ENCODE measurements around the gene LTF. TPM values are rescaled to one million over a fixed set of nuclear protein-coding genes. Genes with fewer than 3 reads are reported as not detected.

Gene LTF
- total and polyA plus RNA-seq, 2 of the 13 experiments (the other 11 are each of a cell fraction or from before 2014, with no cell fraction given): not detected

- H3K9me3 ChIP-seq (ENCODE audit: low read length): no peaks in the 10 kb centered on the region
- no peaks in the 10 kb centered on the region for H3K79me2 ChIP-seq (ENCODE audit: insufficient read depth, low read length)
- peaks cover 1 to 9% of the 10 kb centered on the region in 2 experiments; a peak in 2 of 5 replicates for H3K27me3 ChIP-seq (ENCODE audit: control insufficient read depth in 1 of 2, insufficient read depth in 2 of 2, low read length in 2 of 2)
- no peaks in the 10 kb centered on the region for H3K4me1 ChIP-seq (ENCODE audit: insufficient read depth, low read length)
- BruUV-seq (replicated peaks): no TSS peak
- WGBS (ENCODE audit: low lambda C conversion rate): 47% methylated on average over 4 of the region's 4 CpGs
- POLR2A ChIA-PET: no interaction called here
- no peak overlapping the region for H3K9ac ChIP-seq (ENCODE audit: insufficient read depth, low read depth, low read length)
- CTCF ChIA-PET (ENCODE audit: low intra/inter-chr PET ratio, low total read pairs): no interaction called here
- no peaks in the 10 kb centered on the region for H3K36me3 ChIP-seq (replicated peaks in 1 of 2; ENCODE audit: control insufficient read depth in 1 of 2, insufficient read depth in 2 of 2, low read length in 2 of 2)
- no peak overlapping the region for H3K27ac ChIP-seq (ENCODE audit: extremely low read length, insufficient read depth, low read length)
- TF ChIP-seq NR2F2 (IDR thresholded peaks at IDR 0.05; ENCODE audit: borderline replicate concordance, low read depth) (no peak), FIP1L1 (IDR thresholded peaks at IDR 0.05; ENCODE audit: borderline replicate concordance, insufficient read depth, low read depth, low read length) (no peak), SIN3A (IDR thresholded peaks at IDR 0.05; ENCODE audit: borderline replicate concordance, low read depth, low read length) (no peak), SALL1 (CRISPR knock-in tag; IDR thresholded peaks at IDR 0.05) (no peak), ZNF558 (CRISPR knock-in tag; IDR thresholded peaks at IDR 0.05; ENCODE audit: borderline replicate concordance) (no peak), ZIK1 (CRISPR knock-in tag; IDR thresholded peaks at IDR 0.05; ENCODE audit: borderline replicate concordance, low read depth) (no peak), ZFP36L1 (CRISPR knock-in tag; IDR thresholded peaks at IDR 0.05) (no peak), MXD3 (CRISPR knock-in tag; IDR thresholded peaks at IDR 0.05) (no peak), CCAR2 (optimal IDR thresholded peaks at IDR 0.05; ENCODE audit: low read depth, low read length) (no peak), ZNF234 (CRISPR knock-in tag; conservative IDR thresholded peaks at IDR 0.05) (no peak), ZNF382 (CRISPR knock-in tag; IDR thresholded peaks at IDR 0.05; ENCODE audit: borderline replicate concordance) (no peak), HNF4G (IDR thresholded peaks at IDR 0.05; ENCODE audit: borderline replicate concordance, low read depth, low read length) (no peak), HNF4G (CRISPR knock-in tag; IDR thresholded peaks at IDR 0.05; ENCODE audit: borderline replicate concordance, low read depth) (no peak), ZNF230 (CRISPR knock-in tag; IDR thresholded peaks at IDR 0.05) (no peak), ZBTB37 (CRISPR knock-in tag; IDR thresholded peaks at IDR 0.05) (no peak), SP2 (CRISPR knock-in tag; IDR thresholded peaks at IDR 0.05) (no peak), AFF4 (CRISPR knock-in tag; IDR thresholded peaks at IDR 0.05) (no peak), ZNF138 (CRISPR knock-in tag; IDR thresholded peaks at IDR 0.05; ENCODE audit: low read depth) (no peak), ISX (CRISPR knock-in tag; conservative IDR thresholded peaks at IDR 0.05) (no peak), ZBTB8A (CRISPR knock-in tag; IDR thresholded peaks at IDR 0.05; ENCODE audit: borderline replicate concordance, low read depth) (no peak), WIZ (CRISPR knock-in tag; IDR thresholded peaks at IDR 0.05) (no peak)
- ATAC-seq: no peak
- no peak for DNase-seq (ENCODE audit: low spot score)
- in situ Hi-C loops (cut with HindIII; ENCODE audit: extremely low pct_ligation_motif_present, low pct_unique_long_range_greater_than_20kb) (no loop called here), intact Hi-C loops (cut with micrococcal nuclease; ENCODE audit: unreplicated experiment) (no loop called here)
- H3K4me2 ChIP-seq (ENCODE audit: low read depth, low read length): no peak overlapping the region
- no peak overlapping the region for H2AFZ ChIP-seq (ENCODE audit: low read length)
- H4K20me1 ChIP-seq (ENCODE audit: insufficient read depth, low read length): no peaks in the 10 kb centered on the region
- H3K4me3 ChIP-seq (replicated peaks in 1 of 3; ENCODE audit: insufficient read depth in 1 of 3, low read depth in 2 of 3, low read length in 3 of 3): no peak overlapping the region
- no peak for FAIRE-seq
Measured at GRCh38 chr3:46414739-46415138, 50.0 kb downstream of the LTF start.

Data from HepG2 (cell line).